HG02884 (cell line): ENCODE data around the gene IQCE.

Experiments
- ATAC-seq: cut with Tn5 transposase; IDR thresholded peaks from one replicate; pipeline ENCODE4 v1.9.1; 2021; ENCODE audit warnings: mild to moderate bottlenecking, moderate library complexity; ENCODE audit not compliant: unreplicated experiment

IQCE gene

GRCh38 chr7:2558629-2559282 is at the start of gene IQCE:
TSS of gene IQCE (plus strand) at chr7:2558979. CDS start at chr7:2559182, 203 bp downstream.
- peak; percentile 52 for ATAC-seq

- no peak for ATAC-seq
These were observed 49.4 kb upstream of the IQCE start for GRCh38 chr7:2509298-2509906.

- no peak for ATAC-seq
These were observed 48.5 kb upstream of the IQCE start for GRCh38 chr7:2510130-2510776.

GRCh38 chr7:2510909-2511768 is 47.6 kb upstream of the IQCE start:
- no peak for ATAC-seq

- no peak for ATAC-seq
These were observed 47.0 kb upstream of the IQCE start for GRCh38 chr7:2511769-2512168.

GRCh38 chr7:2512179-2512661 is 46.6 kb upstream of the IQCE start:
- ATAC-seq, result no peak

- ATAC-seq, result no peak
These were observed 46.1 kb upstream of the IQCE start for GRCh38 chr7:2512713-2513112.

- no peak for ATAC-seq
These were observed 45.1 kb upstream of the IQCE start for GRCh38 chr7:2513702-2514101.

GRCh38 chr7:2514473-2515423 is 44.0 kb upstream of the IQCE start:
- ATAC-seq, result no peak

GRCh38 chr7:2515424-2516193 is 43.2 kb upstream of the IQCE start:
- no peak for ATAC-seq

GRCh38 chr7:2516194-2516555 is 42.6 kb upstream of the IQCE start:
- ATAC-seq, result no peak

GRCh38 chr7:2517026-2517425 is 41.8 kb upstream of the IQCE start:
- ATAC-seq, result no peak

GRCh38 chr7:2517678-2518507 is 40.9 kb upstream of the IQCE start:
- ATAC-seq, result no peak

- ATAC-seq, result no peak
These were observed 40.1 kb upstream of the IQCE start for GRCh38 chr7:2518737-2519118.

- ATAC-seq, result peak; percentile 74
These were observed 39.5 kb upstream of the IQCE start, which contains the start of gene LFNG for GRCh38 chr7:2519119-2519930. TSS of gene LFNG (plus strand) at chr7:2519774. CDS start at chr7:2519862, 88 bp downstream.

GRCh38 chr7:2520131-2520760 is 38.5 kb upstream of the IQCE start:
- no peak for ATAC-seq

- ATAC-seq, result no peak
These were observed 38.0 kb upstream of the IQCE start for GRCh38 chr7:2520761-2521290.
